Measurements from ENCODE around the gene ZNF135.

The ZNF135 gene

GRCh38 chr19:58040751-58041525, 18.1 kb upstream of the ZNF135 start:
- no peak for TF ChIP-seq CTCF (conservative IDR thresholded peaks at IDR 0.05)
- no peak for TF ChIP-seq ZFX (IDR thresholded peaks at IDR 0.05)
- H3K27ac ChIP-seq = no peak overlapping the region

- no peak for TF ChIP-seq CTCF (conservative IDR thresholded peaks at IDR 0.05)
- TF ChIP-seq ZFX (IDR thresholded peaks at IDR 0.05) = no peak
- no peak overlapping the region for H3K27ac ChIP-seq
Observed at GRCh38 chr19:58042495-58043340, 16.4 kb upstream of the ZNF135 start.

- no peak for TF ChIP-seq ZFX (IDR thresholded peaks at IDR 0.05)
- no peak for TF ChIP-seq CTCF (conservative IDR thresholded peaks at IDR 0.05)
Observed at GRCh38 chr19:58044391-58044790, 14.7 kb upstream of the ZNF135 start.

GRCh38 chr19:58044886-58045285, 14.2 kb upstream of the ZNF135 start:
- no peak overlapping the region for H3K27ac ChIP-seq
- TF ChIP-seq ZFX (IDR thresholded peaks at IDR 0.05) (no peak), CTCF (conservative IDR thresholded peaks at IDR 0.05) (no peak)

More at GRCh38 chr19:58044391-58044790, 14.7 kb upstream of the ZNF135 start:
- H3K27ac ChIP-seq = no peak overlapping the region

GRCh38 chr19:58045411-58046050, 13.6 kb upstream of the ZNF135 start:
- TF ChIP-seq ZFX (IDR thresholded peaks at IDR 0.05) (no peak), CTCF (conservative IDR thresholded peaks at IDR 0.05) (no peak)
- H3K27ac ChIP-seq = no peak overlapping the region

- no peak overlapping the region for H3K27ac ChIP-seq
- TF ChIP-seq ZFX (IDR thresholded peaks at IDR 0.05) (no peak), CTCF (conservative IDR thresholded peaks at IDR 0.05) (no peak)
Observed at GRCh38 chr19:58046856-58047255, 12.2 kb upstream of the ZNF135 start.
